Activated effector memory CD4-positive, alpha-beta T cell treated with anti-CD3 and anti-CD28 coated beads, Interleukin-2, amount 50 U/mL, for 16 hours (primary cell): ENCODE results near the gene SLC24A3.
"Not testable (repeated sequence)": the region's sequence is repeated elsewhere in the genome, so short reads cannot be mapped to it uniquely, and the experiment has no call there.

ENCODE experiments used
- DNase-seq: peaks from one replicate; pipeline ENCODE4 v3.0.0-alpha.2; 2020

Gene SLC24A3

DNA sequence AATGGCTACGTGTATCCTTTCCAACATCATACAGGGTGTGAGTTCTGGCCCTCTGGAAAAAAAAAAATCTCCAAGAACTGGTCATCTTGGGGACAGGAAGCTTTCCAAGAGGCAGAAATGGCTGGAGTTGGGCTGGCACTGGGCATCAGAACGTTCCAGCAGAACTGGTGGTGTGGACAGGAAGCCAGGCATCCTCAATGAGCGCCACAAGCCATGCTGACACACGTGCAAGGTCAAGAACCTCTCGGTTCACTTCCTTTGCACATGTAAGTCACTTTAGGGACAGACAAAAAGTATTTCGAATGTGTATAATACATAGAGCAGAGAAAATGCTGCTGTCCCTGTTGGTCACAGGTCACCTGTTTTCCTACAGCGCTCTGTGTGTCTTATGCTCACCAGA is 518.3 kb downstream of the SLC24A3 start:
- DNase-seq: no peak

DNA sequence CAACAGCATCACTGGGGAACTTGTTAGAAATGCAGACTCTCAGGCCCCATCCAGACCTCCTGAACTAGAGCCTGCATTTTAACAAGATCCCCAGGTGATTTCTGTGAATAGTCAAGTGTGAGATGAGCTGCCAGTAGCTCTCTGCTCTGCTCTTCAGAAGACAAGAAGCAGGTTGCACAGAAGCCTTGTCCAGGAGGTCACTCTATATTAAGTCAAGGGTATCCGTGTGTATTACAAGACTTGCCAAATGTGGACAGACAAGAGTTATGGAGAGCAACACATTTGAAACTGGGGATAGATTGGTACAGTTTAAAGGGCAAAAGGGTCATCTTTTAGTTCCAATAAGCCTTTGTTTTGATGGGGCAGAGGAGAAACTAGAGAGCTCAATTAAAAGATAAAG is 522.4 kb downstream of the SLC24A3 start:
- DNase-seq: no peak

DNA sequence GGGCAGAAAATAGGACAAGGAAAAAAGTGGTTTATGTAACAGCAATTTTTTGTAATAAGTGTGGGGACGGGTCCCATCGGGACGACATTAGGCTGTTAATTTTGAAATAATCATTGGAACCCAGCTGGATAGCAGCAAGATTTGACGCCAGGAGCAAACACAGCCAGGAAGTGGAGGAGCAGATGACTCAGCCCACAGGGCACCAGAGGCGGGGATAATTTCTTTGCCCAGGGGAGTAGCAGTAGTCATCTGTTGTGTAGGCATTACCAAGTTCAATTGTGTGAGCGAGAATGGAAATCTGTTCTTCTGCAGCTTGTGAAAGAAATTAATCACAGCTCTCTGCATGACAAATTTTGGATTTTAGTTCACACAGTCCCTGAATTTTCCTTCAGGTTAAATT is 523.0 kb downstream of the SLC24A3 start:
- no peak for DNase-seq

DNA sequence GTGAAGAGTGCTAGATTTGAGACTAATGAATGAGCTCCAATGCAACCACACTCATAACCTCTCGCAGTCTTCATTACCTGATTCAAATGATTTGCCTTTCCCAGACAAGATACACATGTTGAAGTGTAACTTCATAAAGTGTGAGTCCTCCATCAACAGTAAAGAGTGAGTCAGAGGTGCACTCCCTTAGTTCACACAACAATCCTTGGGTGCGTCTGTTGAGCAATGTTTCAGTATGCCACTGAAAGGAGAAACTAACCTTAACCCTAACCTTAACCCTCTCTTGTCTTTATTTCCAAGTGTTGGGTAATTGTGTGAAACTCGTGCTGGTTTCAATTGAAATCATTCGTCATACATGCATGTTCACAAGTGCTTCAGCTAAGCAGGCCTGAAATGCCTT is 524.6 kb downstream of the SLC24A3 start:
- DNase-seq: no peak

DNA sequence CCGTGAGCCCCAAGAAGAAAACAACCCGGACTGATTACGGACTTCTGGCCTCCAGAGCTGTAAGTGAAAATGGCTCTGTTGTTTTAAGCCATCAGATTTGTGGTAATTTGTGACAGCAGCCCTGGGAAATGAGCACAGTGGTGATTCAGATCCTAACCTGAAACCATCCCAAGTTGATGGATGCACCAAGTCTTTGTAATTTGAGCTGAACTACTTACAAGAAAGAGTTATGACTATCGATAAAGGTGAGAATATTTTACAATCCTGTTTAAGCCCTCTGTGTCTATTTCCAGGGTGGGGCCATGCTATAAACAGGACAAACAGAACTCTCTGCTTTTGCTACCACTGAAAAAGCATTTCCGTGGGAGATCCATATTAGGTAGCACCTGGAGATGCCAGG is 526.5 kb downstream of the SLC24A3 start:
- no peak for DNase-seq

DNA sequence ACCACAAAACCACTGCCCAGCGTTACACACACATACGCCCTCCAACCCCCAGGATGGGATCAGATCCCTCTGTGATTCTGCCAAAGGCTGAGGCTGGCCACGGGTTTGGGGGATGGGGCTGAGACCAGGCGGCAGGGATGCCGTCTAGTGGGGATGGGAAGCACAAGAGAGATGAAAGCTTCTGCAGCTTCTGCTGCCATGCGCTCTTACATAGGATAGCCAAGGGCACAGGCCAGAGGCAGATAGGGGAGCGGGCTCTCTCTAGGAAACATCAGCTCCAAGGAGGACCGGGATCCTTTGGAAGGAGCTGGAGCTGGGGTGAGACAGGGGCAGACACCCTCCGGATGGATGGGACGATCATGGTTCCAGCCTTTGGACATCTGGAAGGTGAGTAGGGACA is 526.9 kb downstream of the SLC24A3 start:
- no peak for DNase-seq

DNA sequence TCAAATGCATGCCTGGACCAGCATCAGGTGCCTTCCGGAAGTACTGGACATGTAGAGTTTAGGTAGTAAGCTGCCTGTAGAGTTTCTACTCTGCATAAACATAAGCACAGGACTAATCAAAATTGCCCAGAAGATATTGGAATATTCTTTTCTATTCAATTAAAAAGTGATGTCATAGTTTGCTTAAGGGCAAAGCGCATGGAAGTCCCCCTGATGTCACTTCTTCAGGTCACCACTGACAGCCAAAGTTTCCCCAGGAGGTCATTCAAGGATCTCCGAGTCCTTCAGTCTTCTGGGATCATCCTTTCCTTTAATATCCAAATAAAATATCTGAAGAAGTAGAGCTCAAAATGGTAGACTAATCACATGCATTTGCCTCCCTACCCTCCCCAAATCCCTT is 528.1 kb downstream of the SLC24A3 start:
- DNase-seq: no peak

DNA sequence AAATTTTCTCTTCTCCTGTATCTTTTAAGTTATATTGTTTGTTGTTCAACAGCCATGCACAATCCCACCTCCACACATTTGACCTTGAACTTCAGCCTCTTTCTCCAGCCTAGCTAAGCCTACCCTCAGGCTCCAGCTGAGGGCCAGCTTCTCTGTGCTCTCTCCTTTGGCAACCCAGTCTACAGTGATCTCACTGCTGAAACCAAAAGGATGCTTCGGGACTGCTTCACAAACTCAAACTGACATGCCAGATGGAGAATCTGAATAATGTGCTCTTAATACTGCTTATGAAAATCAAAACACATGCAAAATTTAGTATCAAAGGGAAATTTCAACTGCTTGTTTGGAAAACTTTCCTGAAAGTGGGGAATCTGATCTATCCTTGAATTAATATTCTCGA is 529.5 kb downstream of the SLC24A3 start:
- no peak for DNase-seq

DNA sequence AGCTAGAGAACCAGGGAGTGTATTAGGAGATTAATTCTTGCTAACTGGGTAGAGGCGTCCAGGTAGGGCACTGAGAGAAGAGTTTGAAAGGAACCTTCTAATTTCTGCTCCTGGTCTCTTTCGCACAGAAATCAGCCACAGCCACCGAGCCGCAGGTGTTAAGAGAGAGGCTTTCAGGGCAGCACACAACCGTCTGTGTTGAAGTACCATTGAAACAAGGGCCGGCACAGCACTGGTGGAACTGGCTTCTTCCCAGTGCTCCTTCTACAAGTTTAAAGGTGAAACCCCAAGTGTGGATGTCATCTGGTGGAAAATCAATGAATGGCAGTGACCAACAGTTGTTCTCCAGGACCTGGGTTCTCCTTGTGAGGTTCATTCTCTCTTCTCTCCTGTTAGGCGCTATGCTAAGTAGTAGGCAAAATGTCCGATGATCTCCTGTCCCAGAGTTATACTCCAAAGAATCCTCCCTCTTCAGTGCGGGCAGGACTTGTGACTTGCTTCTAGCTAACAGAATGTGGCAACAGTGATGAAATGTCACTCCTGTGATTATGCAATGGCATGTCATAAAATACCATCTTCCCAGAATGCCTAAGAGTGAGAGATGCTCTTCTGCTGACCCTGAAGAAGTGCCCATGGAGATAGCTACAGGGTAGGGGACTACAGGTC is 530.7 kb downstream of the SLC24A3 start:
- no peak for DNase-seq

DNA sequence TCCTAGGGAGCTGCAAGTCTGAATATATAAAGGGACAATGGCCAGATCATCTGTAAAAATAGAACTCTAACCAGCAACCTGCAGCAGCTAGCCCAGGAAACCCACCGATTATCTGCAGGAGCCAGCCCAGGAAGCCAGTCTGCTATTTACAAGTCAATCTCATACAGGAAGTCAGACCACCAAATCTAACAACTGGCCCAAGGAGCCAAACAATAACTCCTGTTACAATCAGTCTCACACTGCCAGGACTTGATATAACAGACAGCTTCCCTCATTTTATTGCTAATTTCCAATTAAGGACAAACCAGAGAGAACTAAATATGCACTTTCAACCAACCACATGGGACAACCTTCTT is 531.2 kb downstream of the SLC24A3 start:
- DNase-seq: no peak

DNA sequence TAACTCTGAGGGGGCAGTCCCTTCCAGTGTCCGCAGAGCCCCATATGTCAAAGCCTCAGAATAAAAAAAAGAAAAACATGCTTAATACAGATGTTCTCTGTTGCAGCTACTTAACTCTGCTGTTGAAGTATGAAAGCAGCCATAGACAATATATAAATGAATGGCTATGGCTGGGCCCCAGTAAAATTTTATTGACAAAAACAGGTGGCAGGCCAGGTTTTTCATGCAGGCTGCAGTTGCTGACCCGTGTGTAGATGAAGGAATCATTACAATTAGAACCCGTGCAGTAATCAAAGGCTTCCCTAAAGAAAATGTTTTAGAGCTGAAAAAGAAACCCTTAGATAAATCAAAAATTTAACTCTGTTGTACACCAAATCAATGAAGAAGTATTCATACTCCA is 532.7 kb downstream of the SLC24A3 start:
- no peak for DNase-seq

DNA sequence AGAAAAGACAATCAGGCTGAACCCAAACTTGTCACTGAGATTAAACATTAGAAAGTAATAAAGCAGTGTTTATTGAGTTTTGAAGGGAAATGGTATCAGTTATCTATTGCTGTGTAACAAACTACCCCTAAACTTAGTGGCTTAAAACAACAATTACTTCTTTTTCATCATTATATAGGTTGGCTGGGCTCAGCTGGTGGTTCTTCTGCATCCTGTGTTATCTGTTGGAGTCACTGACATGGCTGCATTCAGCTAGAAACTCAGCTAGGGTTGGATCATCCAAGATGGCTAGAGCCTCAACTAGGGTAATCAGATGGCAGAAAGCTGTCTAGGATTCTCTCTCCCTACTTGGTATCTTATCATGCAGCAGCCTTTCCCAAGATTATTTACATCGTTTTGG is 533.1 kb downstream of the SLC24A3 start:
- DNase-seq: no peak

DNA sequence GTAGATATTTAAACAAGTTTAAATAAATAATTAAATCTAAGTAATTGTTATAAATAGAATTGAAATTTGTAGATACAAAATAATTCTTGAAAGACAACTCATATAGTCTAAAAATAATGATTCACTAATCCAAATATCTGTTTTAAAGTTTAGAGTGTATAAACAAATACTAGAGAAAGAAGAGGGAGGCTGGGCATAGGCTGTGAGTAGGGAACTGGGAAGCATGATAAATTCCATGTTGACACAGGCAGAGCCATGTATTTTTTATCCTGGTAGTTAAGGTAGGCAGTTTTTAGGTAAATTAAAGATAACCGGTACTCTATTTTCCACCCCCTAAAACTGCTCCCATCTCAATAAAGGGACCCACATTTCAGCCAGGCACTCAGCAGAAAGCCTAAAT is 534.0 kb downstream of the SLC24A3 start:
- DNase-seq: no peak

DNA sequence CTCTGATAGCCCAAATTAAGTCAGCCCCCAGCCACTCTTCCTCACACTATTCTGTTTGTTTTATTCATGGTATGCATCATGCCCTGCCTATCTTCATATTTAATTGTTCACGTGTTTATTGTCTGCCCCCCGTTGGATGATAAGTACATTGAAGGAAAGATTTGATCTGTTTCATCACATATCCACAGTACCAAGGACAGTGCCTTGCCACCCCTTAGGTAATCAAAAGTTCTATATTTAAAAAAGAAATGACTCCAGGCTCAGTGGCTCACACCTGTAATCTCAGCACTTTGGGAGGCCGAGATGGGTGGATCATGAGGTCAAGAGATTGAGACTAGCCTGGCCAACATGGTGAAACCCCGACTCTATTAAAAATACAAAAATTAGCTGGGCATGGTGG is 535.5 kb downstream of the SLC24A3 start:
- DNase-seq: no peak

DNA sequence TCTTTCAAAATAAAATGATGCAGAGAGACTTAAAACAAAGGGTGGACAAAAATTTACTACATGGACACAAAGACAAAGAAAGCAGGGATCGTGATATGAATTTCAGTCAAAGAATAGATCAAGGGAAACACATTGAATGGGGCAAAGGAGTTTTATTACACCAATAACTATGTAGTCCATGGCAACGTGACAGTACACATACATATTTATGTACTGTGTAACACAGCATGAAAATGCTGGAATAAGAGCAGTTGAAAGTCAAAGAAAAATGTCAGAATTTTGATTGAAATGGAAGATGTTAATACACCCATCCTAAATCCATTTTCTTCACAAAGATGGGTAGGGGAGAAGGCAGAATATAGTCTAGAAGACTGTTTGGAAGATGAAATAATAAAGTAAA is 536.2 kb downstream of the SLC24A3 start:
- no peak for DNase-seq

DNA sequence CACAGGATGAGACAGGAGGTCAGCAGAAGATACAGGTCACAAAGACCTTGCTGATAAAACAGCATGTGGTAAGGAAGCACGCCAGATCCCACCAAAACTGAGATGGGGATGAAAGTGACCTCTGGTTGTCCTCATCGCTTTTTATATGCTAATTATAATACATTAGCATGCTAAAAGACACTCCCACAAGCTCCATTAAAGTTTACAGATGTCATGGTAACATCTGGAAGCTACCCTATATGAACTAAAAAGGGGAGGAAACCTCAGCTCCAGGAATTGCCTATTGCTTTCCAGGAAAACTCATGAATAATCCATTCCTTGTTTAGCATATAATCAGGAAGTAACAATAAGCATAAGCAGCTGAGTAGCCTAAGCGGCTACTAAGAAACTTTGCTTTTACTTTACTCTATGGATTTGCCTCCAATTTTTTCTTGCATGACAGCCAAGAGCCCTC is 537.2 kb downstream of the SLC24A3 start:
- no peak for DNase-seq

DNA sequence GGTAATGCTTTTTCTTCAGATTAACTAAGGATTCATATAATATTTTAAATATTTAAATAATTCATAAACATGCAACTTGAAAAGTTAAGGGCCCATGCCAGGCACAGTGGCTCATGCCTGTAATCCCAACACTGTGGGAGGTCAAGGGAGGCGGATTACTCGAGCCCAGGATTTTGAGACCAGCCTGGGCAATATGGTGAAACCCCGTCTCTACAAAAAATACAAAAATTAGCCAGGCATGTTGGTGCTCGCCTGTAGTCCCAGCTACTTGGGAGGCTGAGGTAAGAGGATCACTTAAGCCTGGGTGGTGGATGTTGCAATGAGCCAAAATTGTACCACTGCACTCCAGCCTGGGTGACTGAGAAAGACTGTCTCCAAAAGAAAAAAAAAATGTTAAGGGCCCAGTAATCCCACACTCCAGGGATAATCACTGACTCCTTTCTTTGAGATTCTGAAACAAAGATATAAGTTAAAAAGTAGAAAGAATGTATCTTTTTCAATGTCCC is 537.7 kb downstream of the SLC24A3 start:
- DNase-seq: no peak

DNA sequence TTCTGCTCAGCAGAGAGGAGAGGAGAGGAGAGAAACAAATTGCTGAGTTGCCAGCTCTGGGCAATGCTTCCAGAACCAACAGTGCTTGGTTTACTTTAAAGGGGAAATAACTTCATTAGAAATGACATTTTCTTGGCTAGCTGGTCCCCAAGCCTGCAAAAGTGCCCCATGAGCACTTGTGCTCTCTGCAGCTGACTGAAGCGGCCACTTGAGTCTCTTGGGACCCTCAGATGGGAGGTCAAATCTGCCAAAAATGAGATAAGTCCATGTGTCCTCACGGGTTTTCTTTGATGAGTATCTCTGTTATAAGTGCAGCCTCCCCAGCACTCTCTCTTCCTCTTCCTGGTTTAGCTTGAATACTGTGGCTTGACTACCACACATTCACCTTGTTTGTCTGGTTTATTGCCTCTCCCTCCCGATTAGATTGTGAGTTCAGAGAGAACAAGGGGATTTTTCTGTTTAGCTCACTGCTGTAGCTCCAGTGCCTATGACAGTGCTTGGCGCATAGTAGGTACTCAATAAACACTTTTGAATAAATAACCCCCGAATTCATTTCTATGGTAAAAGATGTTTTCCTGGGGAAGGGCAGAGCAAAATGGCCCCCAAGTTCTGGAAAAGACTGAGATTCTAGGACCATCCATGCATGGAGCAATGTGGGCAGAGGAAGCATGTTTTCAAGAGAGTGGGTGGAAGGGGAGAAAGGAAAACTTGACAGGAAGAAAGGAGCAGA is 538.6 kb downstream of the SLC24A3 start:
- DNase-seq: no peak

DNA sequence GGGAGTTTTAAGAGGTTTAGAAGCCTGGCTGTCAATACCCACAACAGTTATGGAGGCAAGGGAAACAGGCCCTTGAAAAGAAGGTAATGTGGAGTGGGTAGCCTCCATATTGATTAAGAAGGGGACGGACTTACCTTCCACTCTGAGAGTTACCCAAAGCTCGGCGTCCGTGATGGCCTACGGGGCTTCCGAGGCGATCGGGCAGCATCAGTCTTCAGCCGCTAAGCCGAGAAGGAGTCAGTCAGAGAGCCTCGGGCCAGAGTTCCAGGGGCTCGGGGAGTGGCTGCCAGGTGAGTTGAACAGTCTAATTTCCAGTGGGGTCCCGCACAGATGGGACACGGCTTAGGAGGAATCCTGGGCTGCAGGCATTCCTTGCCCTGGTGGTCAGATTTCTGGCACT is 541.8 kb downstream of the SLC24A3 start:
- not testable (repeated sequence) for DNase-seq

DNA sequence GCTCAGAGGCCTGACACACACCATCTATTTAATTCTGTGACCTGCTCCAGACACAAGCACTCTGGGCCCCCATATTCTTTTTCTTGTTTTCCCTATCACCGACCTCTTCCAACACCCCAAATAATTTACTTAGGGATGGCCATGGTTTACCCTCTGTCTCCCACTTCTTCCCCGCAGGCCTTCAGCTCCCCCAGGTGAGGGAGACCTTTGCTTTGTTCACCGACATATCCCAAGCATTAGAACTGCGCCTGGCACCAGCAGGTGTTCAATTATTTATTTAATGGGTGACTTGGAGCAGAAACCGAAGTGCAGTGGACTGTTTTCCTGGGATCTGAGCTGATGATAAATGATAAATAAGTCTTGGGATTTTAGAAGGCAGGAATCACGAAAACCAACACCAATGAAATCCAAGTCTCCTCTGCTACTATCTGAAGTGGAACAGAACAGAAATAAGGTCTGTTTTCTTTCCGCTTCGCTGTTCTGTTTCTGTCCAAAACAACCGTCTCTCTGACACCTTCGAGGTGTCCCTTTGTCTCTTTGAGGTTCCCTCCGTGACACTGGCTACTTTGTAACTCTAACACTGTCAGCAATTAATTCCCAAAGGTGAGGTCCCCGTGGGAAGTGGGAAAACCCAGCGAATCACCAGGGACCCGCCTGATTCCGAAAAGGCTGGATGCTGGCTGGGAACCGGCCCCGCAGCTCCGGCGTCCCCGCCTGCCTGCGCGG is 544.5 kb downstream of the SLC24A3 start:
- DNase-seq: no peak

DNA sequence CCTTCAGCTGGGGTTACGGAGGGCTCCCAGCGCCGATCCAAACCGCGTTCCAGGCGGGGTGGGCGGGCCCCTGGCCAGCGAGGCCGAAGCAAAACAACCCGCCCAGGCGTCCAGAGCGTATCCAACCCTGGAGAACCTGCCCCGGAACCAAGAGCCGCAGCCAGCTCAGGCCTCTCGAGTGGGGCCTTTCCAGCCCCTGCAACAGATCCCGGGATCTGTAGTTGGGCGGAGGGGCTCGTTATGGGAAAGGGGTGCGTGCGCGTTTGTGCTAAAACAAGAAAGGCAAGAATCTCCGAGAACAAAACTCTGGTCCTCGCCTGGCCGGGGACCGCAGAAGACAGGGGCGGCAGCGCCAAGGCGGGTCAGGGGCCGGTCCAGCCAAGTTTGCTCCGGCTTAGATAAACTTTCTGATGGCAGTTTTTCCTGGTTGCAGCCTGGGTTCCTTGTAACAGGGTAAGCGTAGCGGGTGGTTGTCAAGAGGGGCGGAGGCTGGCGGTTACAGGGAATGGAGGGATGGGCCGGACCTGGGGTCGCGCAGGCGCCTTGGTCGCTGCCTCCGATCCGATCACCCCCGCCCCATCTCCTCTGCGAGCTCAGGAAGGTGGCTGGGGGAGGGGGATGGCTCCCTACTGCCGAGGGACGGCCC is 545.2 kb downstream of the SLC24A3 start:
- DNase-seq: no peak

DNA sequence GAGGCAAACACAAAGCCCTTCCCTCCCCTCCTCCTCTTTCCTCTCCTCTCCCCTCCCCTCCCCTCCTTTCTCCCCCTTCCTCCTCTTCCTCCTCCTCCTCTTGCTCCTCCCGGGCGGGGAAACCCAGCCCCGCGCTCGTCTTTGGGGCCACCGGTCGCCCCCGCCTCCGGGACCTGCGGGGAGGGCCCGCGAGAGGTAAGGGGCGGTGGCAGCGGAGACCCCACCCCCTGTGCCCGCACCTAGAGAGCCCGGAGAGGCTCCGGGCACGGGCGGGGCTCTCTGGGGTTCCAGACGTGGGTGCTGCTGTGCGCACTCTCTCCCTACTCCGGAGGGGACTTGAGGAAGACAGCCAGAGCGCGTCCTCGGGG is 545.7 kb downstream of the SLC24A3 start, which contains the start of gene RIN2:
TSS of gene RIN2 (plus strand) at position 126 of the 368 bp plus-strand sequence. CDS start 131,344 bp downstream, outside the sequence.
- DNase-seq: no peak
